ENCODE measurements around the gene KLK14.

- TF ChIP-seq CTCF (IDR thresholded peaks at IDR 0.05; ENCODE audit: poor library complexity, severe bottlenecking) (no peak), EZH2 (IDR thresholded peaks at IDR 0.05; ENCODE audit: borderline replicate concordance, insufficient read depth, low read length, poor library complexity, severe bottlenecking) (no peak), TAF1 (IDR thresholded peaks at IDR 0.05; ENCODE audit: low read depth) (no peak), POLR2AphosphoS5 (IDR thresholded peaks at IDR 0.05) (no peak), REST (IDR thresholded peaks at IDR 0.05; ENCODE audit: borderline replicate concordance) (no peak), SMC3 (conservative IDR thresholded peaks at IDR 0.05; ENCODE audit: poor library complexity) (no peak)
These were observed 38.6 kb upstream of the KLK14 start for GRCh38 chr19:51121257-51121656.
